Ishikawa (cell line): ENCODE measurements around the gene ADAM10.

Experiments
- CEBPB ChIP-seq: IDR thresholded peaks from 2 replicates; pipeline ENCODE4 v1.6.1; 2012
- EGR1 ChIP-seq: IDR thresholded peaks from 2 replicates; pipeline ENCODE4 v1.6.1; 2012
- EP300 ChIP-seq: IDR thresholded peaks from 2 replicates; pipeline ENCODE4 v1.6.1; 2012; ENCODE audit warnings: borderline replicate concordance
- FOXM1 ChIP-seq: IDR thresholded peaks from 2 replicates; pipeline ENCODE4 v1.6.1; 2012; ENCODE audit warnings: low read depth, borderline replicate concordance
- NFIC ChIP-seq: IDR thresholded peaks from 2 replicates; pipeline ENCODE4 v1.6.1; 2012
- RAD21 ChIP-seq: IDR thresholded peaks from 2 replicates; pipeline ENCODE4 v1.6.1; 2012; ENCODE audit warnings: low read depth
- TAF1 ChIP-seq: IDR thresholded peaks from 2 replicates; pipeline ENCODE4 v1.6.1; 2012; ENCODE audit warnings: low read depth, mild to moderate bottlenecking
- TCF12 ChIP-seq: IDR thresholded peaks from 2 replicates; pipeline ENCODE4 v1.6.1; 2012; ENCODE audit warnings: low read depth
- TEAD4 ChIP-seq: IDR thresholded peaks from 2 replicates; pipeline ENCODE4 v1.6.1; 2012
- YY1 ChIP-seq: IDR thresholded peaks from 2 replicates; pipeline ENCODE4 v1.6.1; 2012; ENCODE audit warnings: low read depth
- ZBTB7A ChIP-seq: IDR thresholded peaks from 2 replicates; pipeline ENCODE4 v1.6.1; 2012; ENCODE audit warnings: low read depth
- TF ChIP-seq, protein P1 (sequence below): IDR thresholded peaks from 2 replicates; pipeline ENCODE4 v1.6.1; 2012
- TF ChIP-seq, protein P2 (sequence below): IDR thresholded peaks from 2 replicates; pipeline ENCODE4 v1.6.1; 2012; ENCODE audit warnings: low read depth, mild to moderate bottlenecking
- TF ChIP-seq, protein P3 (sequence below): IDR thresholded peaks from 2 replicates; pipeline ENCODE4 v1.6.1; 2012

DNA sequence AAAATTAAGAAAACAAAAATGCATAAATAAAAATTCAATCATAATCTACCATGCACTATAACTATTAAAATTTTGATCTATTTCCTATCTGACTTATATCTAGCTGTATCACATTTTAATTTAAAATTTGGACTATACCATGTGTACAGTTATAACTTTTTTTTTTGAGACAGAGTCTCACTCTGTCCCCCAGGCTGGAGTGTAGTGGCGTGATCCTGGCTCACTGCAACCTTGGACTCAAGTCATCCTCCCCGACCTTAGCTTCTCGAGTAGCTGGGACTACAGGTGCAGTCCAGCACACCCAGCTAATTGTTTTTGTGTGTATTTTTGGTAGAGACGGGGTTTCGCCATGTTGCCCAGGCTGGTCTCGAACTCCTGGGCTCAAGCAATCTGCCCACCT is 119.9 kb downstream of the ADAM10 start:
- TF ChIP-seq TAF1 (no peak), TCF12 (no peak), CEBPB (no peak), NFIC (no peak), RAD21 (no peak), EP300 (no peak), FOXM1 (no peak), YY1 (no peak), TEAD4 (no peak), ZBTB7A (no peak), EGR1 (no peak)
- TF ChIP-seq, protein P1, sequence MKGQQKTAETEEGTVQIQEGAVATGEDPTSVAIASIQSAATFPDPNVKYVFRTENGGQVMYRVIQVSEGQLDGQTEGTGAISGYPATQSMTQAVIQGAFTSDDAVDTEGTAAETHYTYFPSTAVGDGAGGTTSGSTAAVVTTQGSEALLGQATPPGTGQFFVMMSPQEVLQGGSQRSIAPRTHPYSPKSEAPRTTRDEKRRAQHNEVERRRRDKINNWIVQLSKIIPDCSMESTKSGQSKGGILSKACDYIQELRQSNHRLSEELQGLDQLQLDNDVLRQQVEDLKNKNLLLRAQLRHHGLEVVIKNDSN: no peak
- TF ChIP-seq, protein P2, sequence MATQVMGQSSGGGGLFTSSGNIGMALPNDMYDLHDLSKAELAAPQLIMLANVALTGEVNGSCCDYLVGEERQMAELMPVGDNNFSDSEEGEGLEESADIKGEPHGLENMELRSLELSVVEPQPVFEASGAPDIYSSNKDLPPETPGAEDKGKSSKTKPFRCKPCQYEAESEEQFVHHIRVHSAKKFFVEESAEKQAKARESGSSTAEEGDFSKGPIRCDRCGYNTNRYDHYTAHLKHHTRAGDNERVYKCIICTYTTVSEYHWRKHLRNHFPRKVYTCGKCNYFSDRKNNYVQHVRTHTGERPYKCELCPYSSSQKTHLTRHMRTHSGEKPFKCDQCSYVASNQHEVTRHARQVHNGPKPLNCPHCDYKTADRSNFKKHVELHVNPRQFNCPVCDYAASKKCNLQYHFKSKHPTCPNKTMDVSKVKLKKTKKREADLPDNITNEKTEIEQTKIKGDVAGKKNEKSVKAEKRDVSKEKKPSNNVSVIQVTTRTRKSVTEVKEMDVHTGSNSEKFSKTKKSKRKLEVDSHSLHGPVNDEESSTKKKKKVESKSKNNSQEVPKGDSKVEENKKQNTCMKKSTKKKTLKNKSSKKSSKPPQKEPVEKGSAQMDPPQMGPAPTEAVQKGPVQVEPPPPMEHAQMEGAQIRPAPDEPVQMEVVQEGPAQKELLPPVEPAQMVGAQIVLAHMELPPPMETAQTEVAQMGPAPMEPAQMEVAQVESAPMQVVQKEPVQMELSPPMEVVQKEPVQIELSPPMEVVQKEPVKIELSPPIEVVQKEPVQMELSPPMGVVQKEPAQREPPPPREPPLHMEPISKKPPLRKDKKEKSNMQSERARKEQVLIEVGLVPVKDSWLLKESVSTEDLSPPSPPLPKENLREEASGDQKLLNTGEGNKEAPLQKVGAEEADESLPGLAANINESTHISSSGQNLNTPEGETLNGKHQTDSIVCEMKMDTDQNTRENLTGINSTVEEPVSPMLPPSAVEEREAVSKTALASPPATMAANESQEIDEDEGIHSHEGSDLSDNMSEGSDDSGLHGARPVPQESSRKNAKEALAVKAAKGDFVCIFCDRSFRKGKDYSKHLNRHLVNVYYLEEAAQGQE: no peak
- TF ChIP-seq, protein P3, sequence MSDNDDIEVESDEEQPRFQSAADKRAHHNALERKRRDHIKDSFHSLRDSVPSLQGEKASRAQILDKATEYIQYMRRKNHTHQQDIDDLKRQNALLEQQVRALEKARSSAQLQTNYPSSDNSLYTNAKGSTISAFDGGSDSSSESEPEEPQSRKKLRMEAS: no peak
